HFFc6 (cell line): ENCODE measurements around the gene GTF2I. TPM values are rescaled to one million over a fixed set of nuclear protein-coding genes. Genes with fewer than 3 reads are reported as not detected.
"Not testable (repeated sequence)": the region's sequence is repeated elsewhere in the genome, so short reads cannot be mapped to it uniquely, and the experiment has no call there.

ENCODE experiments used
- DNase-seq: peaks from one replicate; pipeline ENCODE4 v3.0.0-alpha.2; 2018
- H3K27ac Mint-ChIP-seq: 2 replicates; pipeline ENCODE4 v1.8.0; 2020; ENCODE audit warnings: mild to moderate bottlenecking, mixed read lengths
- H3K27me3 Mint-ChIP-seq: 2 replicates; pipeline ENCODE4 v1.8.0; 2021; ENCODE audit warnings: mild to moderate bottlenecking, moderate library complexity, mixed read lengths; ENCODE audit not compliant: insufficient read depth
- H3K36me3 Mint-ChIP-seq: 2 replicates; pipeline ENCODE4 v1.8.0; 2021; ENCODE audit warnings: low read depth, mixed read lengths
- H3K4me1 Mint-ChIP-seq: 2 replicates; pipeline ENCODE4 v1.8.0; 2020; ENCODE audit warnings: low read depth, mixed read lengths
- H3K4me3 Mint-ChIP-seq: 2 replicates; pipeline ENCODE4 v1.8.0; 2020; ENCODE audit warnings: mild to moderate bottlenecking, moderate library complexity, mixed read lengths
- H3K9me3 Mint-ChIP-seq: 2 replicates; pipeline ENCODE4 v1.8.0; 2020; ENCODE audit warnings: mild to moderate bottlenecking, mixed read lengths
- total RNA-seq, 6 experiments: library from RNA; stranded (reverse); fragmentation: NEBNext Ultra II Directional; extraction: Animal tissue kit (Norgen Biotek cat#: 25700); gene quantifications; 2 replicates in 1 of 6; 3 replicates in 5 of 6; pipeline ENCODE4 v1.2.3, GENCODE V29; 2021
- TF ChIP-seq, protein P1 (sequence below): fragments of 200-600 bp; sonication (generic); IDR thresholded peaks from 2 replicates; pipeline ENCODE4 v1.5.0; 2021; ENCODE audit warnings: antibody characterized with exemption, mild to moderate bottlenecking

The GTF2I gene
- total RNA-seq, 6 experiments from 2014 or later: 139 to 152 (median 151) TPM

DNA sequence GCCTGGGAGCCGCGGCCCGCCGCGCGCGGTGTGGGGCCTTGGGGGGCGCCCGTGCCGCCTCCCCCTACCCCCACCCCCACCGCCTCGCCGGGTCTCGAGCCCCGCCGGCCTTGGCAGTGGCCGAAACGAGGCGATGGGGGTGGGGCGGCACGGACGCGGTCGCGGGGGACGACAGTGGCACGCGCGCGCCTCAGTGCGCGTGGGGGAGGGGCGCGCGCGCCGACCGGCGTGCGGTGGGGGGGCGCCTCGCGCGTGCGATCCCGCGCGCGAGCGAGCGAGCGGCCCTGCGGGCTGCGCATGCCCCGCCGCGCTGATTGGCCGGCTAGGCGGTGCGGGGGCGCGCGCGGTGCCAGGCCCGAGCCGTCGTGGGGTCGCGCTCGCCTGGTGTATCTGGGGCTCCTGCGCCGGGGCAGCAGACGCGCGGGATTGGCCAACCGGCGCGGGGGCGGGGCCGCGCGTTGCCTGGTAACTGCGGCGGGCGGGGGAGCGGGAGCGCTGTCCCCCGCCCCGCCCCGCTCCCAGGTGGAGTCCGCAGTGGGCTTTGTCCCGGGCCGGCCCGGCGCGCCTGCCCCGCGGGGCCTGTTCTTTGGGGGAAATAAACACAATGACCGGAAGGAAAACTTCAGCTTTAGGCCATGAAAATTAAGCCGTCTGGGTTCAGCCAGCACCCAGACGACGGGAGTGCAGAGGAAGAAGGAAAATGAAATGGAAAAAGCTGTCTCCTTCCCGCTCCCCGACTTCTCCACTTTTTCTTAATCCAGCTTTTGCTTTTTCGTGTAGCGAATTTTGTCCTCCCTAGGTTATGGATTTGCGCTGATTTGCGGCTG, 873 bp downstream of the GTF2I start:
- Mint-ChIP-seq H3K27me3 (no peaks in the 10 kb centered on the region), H3K4me1 (peaks cover 55% of the 10 kb centered on the region), H3K36me3 (peaks cover 11% of the 10 kb centered on the region), H3K4me3 (peak overlapping the region; percentile 92), H3K9me3 (no peaks in the 10 kb centered on the region), H3K27ac (peak overlapping the region; percentile 65)
- peak; percentile 87 for DNase-seq
- TF ChIP-seq, protein P1, sequence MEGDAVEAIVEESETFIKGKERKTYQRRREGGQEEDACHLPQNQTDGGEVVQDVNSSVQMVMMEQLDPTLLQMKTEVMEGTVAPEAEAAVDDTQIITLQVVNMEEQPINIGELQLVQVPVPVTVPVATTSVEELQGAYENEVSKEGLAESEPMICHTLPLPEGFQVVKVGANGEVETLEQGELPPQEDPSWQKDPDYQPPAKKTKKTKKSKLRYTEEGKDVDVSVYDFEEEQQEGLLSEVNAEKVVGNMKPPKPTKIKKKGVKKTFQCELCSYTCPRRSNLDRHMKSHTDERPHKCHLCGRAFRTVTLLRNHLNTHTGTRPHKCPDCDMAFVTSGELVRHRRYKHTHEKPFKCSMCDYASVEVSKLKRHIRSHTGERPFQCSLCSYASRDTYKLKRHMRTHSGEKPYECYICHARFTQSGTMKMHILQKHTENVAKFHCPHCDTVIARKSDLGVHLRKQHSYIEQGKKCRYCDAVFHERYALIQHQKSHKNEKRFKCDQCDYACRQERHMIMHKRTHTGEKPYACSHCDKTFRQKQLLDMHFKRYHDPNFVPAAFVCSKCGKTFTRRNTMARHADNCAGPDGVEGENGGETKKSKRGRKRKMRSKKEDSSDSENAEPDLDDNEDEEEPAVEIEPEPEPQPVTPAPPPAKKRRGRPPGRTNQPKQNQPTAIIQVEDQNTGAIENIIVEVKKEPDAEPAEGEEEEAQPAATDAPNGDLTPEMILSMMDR: no peak

DNA sequence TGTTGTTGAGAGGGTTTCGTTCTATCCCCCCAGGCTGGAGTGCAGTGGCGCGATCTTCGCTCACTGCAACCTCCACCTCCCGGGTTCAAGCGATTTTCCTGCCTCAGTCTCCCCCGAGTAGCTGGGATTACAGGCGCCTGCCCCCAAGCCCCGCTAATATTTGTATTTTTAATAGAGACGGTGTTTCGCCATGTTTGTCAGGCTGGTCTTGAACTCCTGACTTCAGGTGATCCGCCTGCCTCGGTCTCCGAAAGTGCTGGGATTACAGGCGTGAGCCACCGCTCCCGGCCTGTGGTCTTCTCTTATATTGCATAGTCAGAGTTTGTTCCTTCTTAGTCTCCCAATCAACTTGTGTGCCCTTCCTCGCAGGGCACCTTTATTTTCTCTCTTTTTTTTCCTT, 2.7 kb downstream of the GTF2I start:
- Mint-ChIP-seq H3K36me3 (peaks cover 16% of the 10 kb centered on the region), H3K4me1 (peaks cover 58% of the 10 kb centered on the region), H3K4me3 (peak overlapping the region; percentile 92), H3K27ac (peak overlapping the region; percentile 80; the same call in 1 of the 2 replicates)
- H3K27me3 Mint-ChIP-seq, DNase-seq, H3K9me3 Mint-ChIP-seq: not testable (repeated sequence)

DNA sequence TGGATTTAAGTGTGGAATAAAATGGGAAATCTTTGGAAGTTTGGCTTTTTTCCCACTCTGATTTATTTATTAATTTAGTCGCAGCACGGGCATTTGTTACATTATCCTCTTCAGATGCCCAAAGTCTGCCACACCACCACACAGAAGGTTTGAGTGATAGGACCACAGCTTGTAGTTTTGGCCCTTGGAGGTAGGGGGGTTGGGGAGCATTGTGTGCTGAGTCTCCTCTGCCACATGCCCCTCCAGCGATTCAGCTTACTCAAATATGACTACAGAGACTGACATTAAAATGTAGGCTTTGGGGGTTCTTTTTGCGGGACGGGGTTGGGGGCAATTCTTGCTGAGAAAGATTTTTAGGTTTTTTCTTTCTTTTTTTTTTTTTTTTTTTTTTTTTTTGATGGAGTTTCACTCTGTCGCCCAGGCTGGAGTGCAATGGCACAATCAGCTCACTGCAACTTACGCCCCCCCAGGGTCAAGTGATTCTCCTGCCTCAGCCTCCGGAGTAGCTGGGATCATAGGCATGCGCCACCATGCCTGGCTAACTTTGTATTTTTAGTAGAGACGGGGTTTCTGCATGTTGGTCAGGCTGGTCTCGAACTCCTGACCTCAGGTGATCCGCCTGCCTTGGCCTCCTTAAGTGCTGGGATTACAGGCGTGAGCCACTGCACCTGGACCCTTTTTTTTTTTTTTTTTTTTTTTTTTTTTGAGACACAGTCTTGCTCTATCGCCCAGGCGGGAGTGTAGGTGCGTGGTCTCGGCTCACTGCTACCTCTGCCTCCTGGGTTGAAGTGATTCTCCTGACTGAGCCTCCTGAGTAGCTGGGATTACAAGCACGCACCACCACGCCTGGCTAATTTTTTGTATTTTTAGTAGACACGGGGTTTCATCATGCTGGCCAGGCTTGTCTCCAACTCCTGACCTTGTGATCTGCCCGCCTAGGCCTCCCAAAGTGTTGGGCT, 4.6 kb downstream of the GTF2I start:
- Mint-ChIP-seq H3K4me1 (peaks cover 41% of the 10 kb centered on the region), H3K36me3 (peaks cover 28% of the 10 kb centered on the region), H3K4me3 (peak overlapping the region; percentile 30; the same call in 1 of the 2 replicates)
- not testable (repeated sequence) for H3K9me3 Mint-ChIP-seq, H3K27me3 Mint-ChIP-seq, DNase-seq, H3K27ac Mint-ChIP-seq

DNA sequence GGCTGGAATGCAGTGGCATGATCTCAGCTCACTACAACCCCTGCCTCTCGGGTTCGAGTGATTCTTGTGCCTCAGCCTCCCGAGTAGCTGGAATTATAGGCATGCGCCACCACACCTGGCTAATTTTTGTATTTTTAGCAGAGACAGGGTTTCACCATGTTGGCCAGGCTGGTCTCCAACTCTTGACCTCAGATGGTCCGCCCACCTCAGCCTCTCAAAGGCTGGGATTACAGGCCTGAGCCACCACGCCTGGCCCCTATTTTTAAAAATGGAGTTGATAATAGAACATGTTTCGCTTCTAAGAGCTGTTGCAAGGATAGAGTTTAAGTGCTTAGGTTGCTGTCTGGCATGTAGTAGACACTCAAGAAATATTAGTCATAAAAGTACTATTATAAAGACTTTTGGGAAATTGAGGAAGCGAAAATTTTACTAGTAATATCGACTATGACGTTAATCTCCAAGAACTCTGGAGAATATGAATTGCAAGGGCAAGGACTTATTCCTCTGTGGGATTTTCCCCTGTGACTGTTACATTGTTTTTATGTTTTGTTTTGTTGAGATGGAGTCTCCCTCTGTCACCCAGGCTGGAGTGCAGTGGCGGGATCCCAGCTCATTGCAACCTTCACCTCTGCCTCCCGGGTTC, 7.9 kb downstream of the GTF2I start:
- Mint-ChIP-seq H3K27me3 (peaks cover 4% of the 10 kb centered on the region; the same call in 1 of the 2 replicates), H3K36me3 (peaks cover 24% of the 10 kb centered on the region), H3K4me3 (no peak overlapping the region), H3K9me3 (no peaks in the 10 kb centered on the region), H3K27ac (no peak overlapping the region), H3K4me1 (peaks cover 32% of the 10 kb centered on the region)
- TF ChIP-seq, protein P1: no peak
- DNase-seq: no peak

DNA sequence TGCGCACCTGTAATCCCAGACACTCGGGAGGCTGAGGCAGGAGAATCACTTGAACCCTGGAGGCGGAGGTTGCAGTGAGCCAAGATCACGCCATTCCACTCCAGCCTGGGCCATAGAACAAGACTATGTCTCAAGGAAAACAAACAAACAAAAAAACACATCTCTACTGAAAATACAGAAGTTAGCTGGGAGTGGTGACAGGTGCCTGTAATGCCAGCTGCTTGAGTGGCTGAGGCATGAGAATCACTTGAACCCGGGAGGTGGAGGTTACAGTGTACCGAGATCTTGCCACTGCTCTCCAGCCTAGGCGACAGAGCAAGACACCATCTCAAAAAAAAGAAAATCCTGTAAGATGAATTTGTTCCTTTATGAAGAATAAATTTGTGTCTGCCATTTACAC, 9.5 kb downstream of the GTF2I start:
- not testable (repeated sequence) for H3K4me3 Mint-ChIP-seq, H3K27me3 Mint-ChIP-seq, H3K27ac Mint-ChIP-seq, DNase-seq, H3K9me3 Mint-ChIP-seq
- peaks cover 16% of the 10 kb centered on the region for H3K4me1 Mint-ChIP-seq
- H3K36me3 Mint-ChIP-seq: peaks cover 16% of the 10 kb centered on the region

DNA sequence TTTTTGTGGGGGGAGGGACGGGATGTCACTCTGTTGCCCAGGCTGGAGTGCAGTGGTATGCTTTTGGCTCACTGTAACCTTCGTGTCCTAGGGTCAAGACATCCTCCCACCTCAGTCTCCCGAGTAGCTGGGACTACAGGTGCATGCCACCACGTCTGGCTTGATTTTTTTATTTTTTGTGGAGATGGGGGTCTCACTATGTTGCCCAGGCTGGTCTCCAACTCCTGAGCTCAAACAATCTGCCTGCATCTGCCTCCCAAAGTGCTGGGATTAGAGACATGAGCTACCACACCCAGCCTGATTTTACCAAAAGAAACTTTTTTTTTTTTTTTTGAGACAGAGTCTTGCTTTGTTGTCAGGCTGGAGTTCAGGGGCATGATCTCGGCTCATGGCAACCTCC, 10.0 kb downstream of the GTF2I start:
- peaks cover 16% of the 10 kb centered on the region for H3K36me3 Mint-ChIP-seq
- peaks cover 14% of the 10 kb centered on the region for H3K4me1 Mint-ChIP-seq
- DNase-seq, H3K27ac Mint-ChIP-seq, H3K27me3 Mint-ChIP-seq, H3K4me3 Mint-ChIP-seq, H3K9me3 Mint-ChIP-seq: not testable (repeated sequence)

DNA sequence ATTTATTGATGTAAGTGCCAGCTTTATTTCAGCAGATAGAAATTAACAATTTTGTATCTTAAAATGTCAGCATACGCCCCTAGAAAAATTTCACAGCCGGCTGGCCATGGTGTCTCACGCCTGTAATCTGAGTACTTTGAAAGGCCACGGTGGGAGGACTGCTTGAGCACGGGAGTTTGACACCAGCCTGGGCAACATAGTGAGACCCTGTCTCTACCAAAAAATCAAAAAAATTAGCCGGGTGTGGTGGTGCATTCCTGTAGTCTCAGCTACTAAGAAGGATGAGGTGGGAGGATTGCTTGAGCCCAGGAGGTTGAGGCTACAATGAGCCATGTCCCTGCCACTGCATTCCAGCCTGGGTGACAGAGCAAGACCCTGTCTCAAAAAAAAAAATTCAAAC, 14.1 kb downstream of the GTF2I start:
- H3K27me3 Mint-ChIP-seq: peaks cover 4% of the 10 kb centered on the region; the same call in 1 of the 2 replicates
- TF ChIP-seq, protein P1: no peak
- peaks cover 6% of the 10 kb centered on the region; the same call in 1 of the 2 replicates for H3K4me1 Mint-ChIP-seq
- no peak for DNase-seq
- H3K27ac Mint-ChIP-seq: no peak overlapping the region
- no peaks in the 10 kb centered on the region for H3K36me3 Mint-ChIP-seq
- no peaks in the 10 kb centered on the region for H3K9me3 Mint-ChIP-seq
- no peak overlapping the region for H3K4me3 Mint-ChIP-seq
